CD4-positive, CD25-positive, alpha-beta regulatory T cell (primary cell): ENCODE data around the gene GOLGA6L7. TPM values are rescaled to one million over a fixed set of nuclear protein-coding genes. Genes with fewer than 3 reads are reported as not detected.
"Not testable (repeated sequence)": the region's sequence is repeated elsewhere in the genome, so short reads cannot be mapped to it uniquely, and the experiment has no call there.

ENCODE experiments used
- ATAC-seq, 2 donors: fragments of 150-1000 bp; cut with Tn5 transposase; one replicate each; pipeline ENCODE4 v1.10.0; 2021; ENCODE audit warnings: low read depth in 2 of 2, moderate number of reproducible peaks in 2 of 2, moderate library complexity in 1 of 2
- DNase-seq, 3 donors: peaks; one replicate each; pipeline versions ENCODE4 v3.0.0 to v3.0.0-alpha.2; 2012 to 2022; ENCODE audit warnings: mixed read lengths in 1 of 3
- H3K27ac ChIP-seq: one replicate; pipeline ENCODE4 v1.7.0; 2013; ENCODE audit warnings: mild to moderate bottlenecking, low read length; ENCODE audit not compliant: insufficient read depth, poor library complexity, severe bottlenecking
- H3K27me3 ChIP-seq: one replicate; pipeline ENCODE4 v1.7.0; 2013; ENCODE audit warnings: low read length; ENCODE audit not compliant: control insufficient read depth, insufficient read depth
- H3K36me3 ChIP-seq: one replicate; pipeline ENCODE4 v1.7.0; 2013; ENCODE audit warnings: mild to moderate bottlenecking, low read length, moderate library complexity; ENCODE audit not compliant: control insufficient read depth, insufficient read depth
- H3K4me1 ChIP-seq: 2 replicates; pipeline ENCODE4 v1.7.0; 2013; ENCODE audit warnings: mild to moderate bottlenecking, low read length; ENCODE audit not compliant: insufficient read depth, control insufficient read depth, poor library complexity, severe bottlenecking
- H3K4me3 ChIP-seq: one replicate; pipeline ENCODE4 v1.7.0; 2013; ENCODE audit warnings: low read depth, mild to moderate bottlenecking, low read length, moderate library complexity
- H3K9me3 ChIP-seq, 2 experiments: 1 replicate in 1 of 2; 2 replicates in 1 of 2; pipeline ENCODE4 v1.7.0; 2013; ENCODE audit warnings: low read length in 2 of 2, mild to moderate bottlenecking in 1 of 2, moderate library complexity in 1 of 2; ENCODE audit not compliant: control insufficient read depth in 2 of 2
- H3K27ac Mint-ChIP-seq, 3 donors: one replicate each; pipeline ENCODE4 v1.8.0; 2020 to 2022; ENCODE audit warnings: mild to moderate bottlenecking in 3 of 3, mixed read lengths in 3 of 3, moderate library complexity in 2 of 3
- H3K27me3 Mint-ChIP-seq: one replicate; pipeline ENCODE4 v1.8.0; 2022; ENCODE audit warnings: mild to moderate bottlenecking, mixed read lengths
- H3K36me3 Mint-ChIP-seq: one replicate; pipeline ENCODE4 v1.8.0; 2020; ENCODE audit warnings: mixed read lengths
- H3K4me1 Mint-ChIP-seq, 4 donors: one replicate each; pipeline ENCODE4 v1.8.0; 2020 to 2022; ENCODE audit warnings: mixed read lengths in 4 of 4, mild to moderate bottlenecking in 1 of 4
- H3K4me3 Mint-ChIP-seq, 4 donors: one replicate each; pipeline ENCODE4 v1.8.0; 2020 to 2022; ENCODE audit warnings: mild to moderate bottlenecking in 4 of 4, mixed read lengths in 4 of 4, moderate library complexity in 3 of 4
- H3K9me3 Mint-ChIP-seq, 7 donors: one replicate each; pipeline ENCODE4 v1.8.0; 2020 to 2022; ENCODE audit warnings: mixed read lengths in 7 of 7, mild to moderate bottlenecking in 3 of 7, moderate library complexity in 2 of 7
- polyA plus RNA-seq, 4 donors: library from polyadenylated mRNA; unstranded; fragments of 300-500 nt; fragmentation: Illumina TruSeq; gene quantifications; one replicate each; pipeline ENCODE4 v1.2.3, GENCODE V29; 2021
- total RNA-seq: library from RNA; stranded (reverse); gene quantifications from one replicate; pipeline ENCODE4 v1.2.3, GENCODE V29; 2022

Gene GOLGA6L7
- total and polyA plus RNA-seq, 5 donors from 2014 or later = not detected

- not testable (repeated sequence) for H3K4me1 ChIP-seq, H3K27me3 ChIP-seq, H3K4me1 Mint-ChIP-seq, H3K4me3 ChIP-seq, H3K27ac ChIP-seq, H3K27ac Mint-ChIP-seq, H3K36me3 ChIP-seq, ATAC-seq, H3K4me3 Mint-ChIP-seq, DNase-seq, H3K9me3 ChIP-seq, H3K27me3 Mint-ChIP-seq, H3K9me3 Mint-ChIP-seq, H3K36me3 Mint-ChIP-seq
Observed at GRCh38 chr15:28853654-28854053, 5.2 kb upstream of the GOLGA6L7 start.

DNA sequence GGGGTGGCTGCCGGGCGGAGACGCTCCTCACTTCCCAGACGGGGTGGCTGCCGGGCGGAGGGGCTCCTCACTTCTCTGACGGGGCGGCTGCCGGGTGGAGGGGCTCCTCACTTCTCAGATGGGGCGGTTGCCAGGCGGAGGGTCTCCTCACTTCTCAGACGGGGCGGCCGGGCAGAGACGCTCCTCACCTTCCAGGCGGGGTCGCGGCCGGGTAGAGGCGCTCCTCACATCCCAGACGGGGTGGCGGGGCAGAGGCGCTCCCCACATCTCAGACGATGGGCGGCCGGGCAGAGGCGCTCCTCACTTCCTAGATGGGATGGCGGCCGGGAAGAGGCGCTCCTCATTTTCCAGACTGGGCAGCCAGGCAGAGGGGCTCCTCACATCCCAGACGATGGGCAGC, 1.3 kb upstream of the GOLGA6L7 start:
- not testable (repeated sequence) for H3K9me3 Mint-ChIP-seq, H3K4me3 Mint-ChIP-seq, DNase-seq, H3K27ac Mint-ChIP-seq, H3K4me3 ChIP-seq, H3K4me1 Mint-ChIP-seq, H3K36me3 Mint-ChIP-seq, H3K27me3 ChIP-seq, ATAC-seq, H3K36me3 ChIP-seq, H3K27me3 Mint-ChIP-seq, H3K4me1 ChIP-seq, H3K9me3 ChIP-seq, H3K27ac ChIP-seq

DNA sequence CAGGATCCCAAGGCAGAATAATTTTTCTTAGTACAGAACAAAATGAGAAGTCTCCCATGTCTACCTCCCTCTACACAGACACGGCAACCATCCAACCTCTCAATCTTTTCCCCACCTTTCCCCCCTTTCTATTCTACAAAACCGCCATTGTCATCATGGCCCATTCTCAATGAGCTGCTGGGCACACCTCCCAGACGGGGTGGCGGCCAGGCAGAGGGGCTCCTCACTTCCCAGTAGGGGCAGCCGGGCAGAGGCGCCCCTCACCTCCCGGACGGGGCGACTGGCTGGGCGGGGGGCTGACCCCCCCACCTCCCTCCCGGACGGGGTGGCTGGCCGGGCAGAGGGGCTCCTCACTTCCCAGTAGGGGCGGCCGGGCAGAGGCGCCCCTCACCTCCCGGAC, 827 bp upstream of the GOLGA6L7 start:
- not testable (repeated sequence) for H3K27me3 ChIP-seq, H3K27ac ChIP-seq, H3K27me3 Mint-ChIP-seq, H3K4me3 ChIP-seq, DNase-seq, H3K9me3 ChIP-seq, H3K27ac Mint-ChIP-seq, H3K9me3 Mint-ChIP-seq, H3K36me3 Mint-ChIP-seq, ATAC-seq, H3K4me1 Mint-ChIP-seq, H3K4me1 ChIP-seq, H3K4me3 Mint-ChIP-seq, H3K36me3 ChIP-seq

DNA sequence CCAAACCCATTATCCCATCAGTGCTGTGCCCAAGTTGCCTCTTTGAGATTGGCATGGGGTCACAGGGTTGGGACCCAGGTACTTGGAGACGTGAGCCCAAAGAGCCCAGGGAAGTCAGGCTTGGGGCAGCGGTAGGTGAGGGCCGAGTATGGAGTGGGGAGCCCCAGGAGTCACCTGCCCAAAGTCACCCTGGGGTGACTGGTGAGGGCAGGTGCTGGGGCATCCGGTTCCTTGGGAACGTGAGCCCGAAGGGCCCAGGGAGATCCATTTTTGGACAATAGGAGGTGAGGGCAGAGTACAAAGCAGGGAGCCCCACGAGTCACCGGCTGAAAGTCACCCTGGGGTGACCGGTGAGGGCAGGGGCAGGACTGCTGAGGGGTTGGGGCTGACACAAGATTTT, 485 bp downstream of the GOLGA6L7 start:
- not testable (repeated sequence) for H3K27ac Mint-ChIP-seq, H3K27me3 ChIP-seq, H3K36me3 ChIP-seq, ATAC-seq, H3K4me1 Mint-ChIP-seq, H3K9me3 ChIP-seq, H3K4me3 ChIP-seq, H3K4me3 Mint-ChIP-seq, H3K36me3 Mint-ChIP-seq, DNase-seq, H3K4me1 ChIP-seq, H3K27ac ChIP-seq, H3K9me3 Mint-ChIP-seq, H3K27me3 Mint-ChIP-seq

DNA sequence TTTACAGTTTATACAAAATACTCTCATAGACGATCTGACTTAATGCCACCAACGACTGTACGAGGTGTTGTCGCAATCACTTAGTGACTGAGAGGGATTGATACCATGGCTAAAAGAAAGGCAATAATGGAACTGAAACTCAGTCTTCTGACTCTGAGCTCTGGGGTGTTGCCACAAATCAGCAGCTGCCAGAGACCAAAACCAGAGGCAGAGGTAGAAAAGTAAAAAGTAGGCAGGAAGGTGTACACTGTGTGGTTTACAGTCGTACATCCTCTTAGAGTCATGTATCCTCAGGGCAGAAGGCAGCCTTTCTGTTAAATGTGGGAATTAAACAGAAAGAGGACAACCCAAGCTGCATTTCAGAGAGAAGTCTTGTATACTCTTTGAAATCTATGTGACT, 1.2 kb downstream of the GOLGA6L7 start:
- not testable (repeated sequence) for H3K36me3 Mint-ChIP-seq, H3K4me3 ChIP-seq, H3K9me3 Mint-ChIP-seq, H3K4me1 Mint-ChIP-seq, H3K27ac ChIP-seq, DNase-seq, H3K27me3 Mint-ChIP-seq, H3K9me3 ChIP-seq, H3K4me1 ChIP-seq, H3K36me3 ChIP-seq, H3K4me3 Mint-ChIP-seq, H3K27me3 ChIP-seq
- ATAC-seq = peak; percentile 67 to 74
- H3K27ac Mint-ChIP-seq = peak overlapping the region in 1 of 3 donors; percentile 29

- H3K27me3 ChIP-seq, H3K4me1 ChIP-seq, H3K36me3 ChIP-seq, H3K4me1 Mint-ChIP-seq, H3K27ac Mint-ChIP-seq, H3K27ac ChIP-seq, H3K9me3 ChIP-seq, H3K9me3 Mint-ChIP-seq, H3K36me3 Mint-ChIP-seq, H3K4me3 ChIP-seq, H3K4me3 Mint-ChIP-seq, DNase-seq, H3K27me3 Mint-ChIP-seq, ATAC-seq: not testable (repeated sequence)
Observed at GRCh38 chr15:28844147-28844546, 4.3 kb downstream of the GOLGA6L7 start.

DNA sequence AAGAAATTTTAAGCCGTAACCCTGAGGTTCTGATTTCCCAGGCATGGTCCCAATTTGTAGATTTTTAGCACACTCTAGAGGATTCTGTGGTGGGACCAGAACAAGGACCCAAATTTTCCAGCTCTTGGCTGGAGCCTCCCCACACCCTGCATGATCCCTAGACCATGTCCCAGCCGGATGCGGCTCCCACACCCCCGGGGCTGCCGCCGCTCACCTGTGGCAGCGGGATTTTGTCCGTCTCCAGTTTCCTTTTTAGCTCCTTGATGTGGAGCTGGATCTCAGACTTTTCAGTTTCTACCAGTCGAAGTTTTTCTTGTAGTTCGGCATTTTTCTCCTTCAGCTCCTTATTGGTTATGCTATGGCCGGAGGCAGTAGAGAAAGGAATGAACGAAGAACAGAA, 4.9 kb downstream of the GOLGA6L7 start:
- not testable (repeated sequence) for ATAC-seq, H3K9me3 Mint-ChIP-seq, H3K4me3 Mint-ChIP-seq, H3K4me1 ChIP-seq, H3K27me3 ChIP-seq, H3K27me3 Mint-ChIP-seq, H3K4me1 Mint-ChIP-seq, H3K36me3 Mint-ChIP-seq, H3K27ac Mint-ChIP-seq, H3K27ac ChIP-seq, H3K4me3 ChIP-seq, H3K9me3 ChIP-seq, DNase-seq, H3K36me3 ChIP-seq

- H3K27ac Mint-ChIP-seq, H3K4me1 ChIP-seq, H3K27me3 Mint-ChIP-seq, H3K27me3 ChIP-seq, H3K4me3 Mint-ChIP-seq, H3K36me3 ChIP-seq, DNase-seq, H3K4me1 Mint-ChIP-seq, H3K9me3 ChIP-seq, H3K36me3 Mint-ChIP-seq, ATAC-seq, H3K9me3 Mint-ChIP-seq, H3K27ac ChIP-seq, H3K4me3 ChIP-seq: not testable (repeated sequence)
Observed at GRCh38 chr15:28842210-28842609, 6.2 kb downstream of the GOLGA6L7 start.
